HCT116 (cell line): ENCODE results near the gene MSRB3. TPM values are rescaled to one million over a fixed set of nuclear protein-coding genes. Genes with fewer than 3 reads are reported as not detected.

Experiments used
- ATAC-seq: fragments of 200-7000 bp; cut with Tn5 transposase; 2 replicates; pipeline ENCODE4 v1.9.1; 2020; ENCODE audit warnings: mild to moderate bottlenecking, moderate library complexity
- BruUV-seq: library from RNA; stranded (reverse); fragments of 400-500 nt; replicated peaks from 2 replicates; lab custom pipeline; 2021; lab: Mats Ljungman, UMichigan
- CTCF ChIA-PET: fragments of 300-600 bp; sonication (Branson Sonifier 250); formaldehyde crosslinking; loops from one replicate; lab custom pipeline; 2021; ENCODE audit warnings: antibody characterized with exemption; lab: Charles Lee
- POLR2A ChIA-PET: fragments of 300-600, 350-600 bp; sonication (Branson Sonifier 250); formaldehyde crosslinking; loops from one replicate; lab custom pipeline; 2021; ENCODE audit warnings: antibody characterized with exemption; lab: Charles Lee
- RAD21 ChIA-PET, 2 experiments: fragments of 300-600 bp; sonication (Branson Sonifier 250); formaldehyde crosslinking; loops; one replicate each; lab custom pipeline; 2023; ENCODE audit warnings: low total read pairs in 2 of 2; ENCODE audit not compliant: uncharacterized antibody in 2 of 2, unreplicated experiment in 2 of 2, low non-redundant PET in 1 of 2; lab: Charles Lee
- DNase-seq: peaks from one replicate; pipeline ENCODE4 v3.0.0-alpha.2; 2010; ENCODE audit warnings: low read depth, low spot score
- H2AFZ ChIP-seq: fragments of 200-600 bp; shearing (Covaris generic), sonication (generic); 2 replicates; pipeline ENCODE4 v1.6.1; 2017; ENCODE audit warnings: low read depth, mixed run types, mixed read lengths, antibody characterized with exemption, low read length; ENCODE audit not compliant: poor library complexity, severe bottlenecking
- H3K27ac ChIP-seq: 2 replicates; pipeline ENCODE4 v1.5.1; 2012; ENCODE audit warnings: low read depth, low read length
- H3K27me3 ChIP-seq: fragments of 200-600 bp; sonication (generic); 2 replicates; pipeline ENCODE4 v1.6.1; 2016; ENCODE audit warnings: mixed run types, low read length, mixed read lengths; ENCODE audit not compliant: insufficient read depth
- H3K36me3 ChIP-seq, 2 experiments: fragments of 200-500 bp in 1 of 2; fragments of 200-600 bp in 1 of 2; sonication (Bioruptor generic) in 1 of 2; sonication (generic) in 1 of 2; 2 replicates each; pipeline versions ENCODE4 v1.5.1 to v1.6.1; 2014 to 2016; ENCODE audit warnings: low read length in 2 of 2, inconsistent platforms in 1 of 2, mixed read lengths in 1 of 2, mixed run types in 1 of 2; ENCODE audit not compliant: insufficient read depth in 2 of 2, control insufficient read depth in 1 of 2
- H3K4me1 ChIP-seq, 2 experiments: fragments of 200-600 bp in 1 of 2; sonication (generic) in 1 of 2; 2 replicates each; pipeline versions ENCODE4 v1.5.1 to v1.6.1; 2012 to 2017; ENCODE audit warnings: low read length in 2 of 2, inconsistent platforms in 1 of 2, mild to moderate bottlenecking in 1 of 2, mixed read lengths in 1 of 2, mixed run types in 1 of 2, moderate library complexity in 1 of 2; ENCODE audit not compliant: insufficient read depth in 2 of 2, control insufficient read depth in 1 of 2
- H3K4me2 ChIP-seq: fragments of 200-600 bp; sonication (generic); 2 replicates; pipeline ENCODE4 v1.6.1; 2017; ENCODE audit warnings: mixed run types, low read length, mixed read lengths
- H3K4me3 ChIP-seq, 2 experiments: fragments of 200-600 bp in 1 of 2; sonication (generic) in 1 of 2; replicated peaks in 1 of 2; 2 replicates each; pipeline ENCODE4 v1.5.1; 2011 to 2016; ENCODE audit warnings: low read length in 2 of 2, control low read depth in 1 of 2, low read depth in 1 of 2, mild to moderate bottlenecking in 1 of 2, mixed read lengths in 1 of 2, mixed run types in 1 of 2
- H3K79me2 ChIP-seq: fragments of 200-600 bp; sonication (generic); 2 replicates; pipeline ENCODE4 v1.6.1; 2017; ENCODE audit warnings: mild to moderate bottlenecking, mixed run types, low read length, moderate library complexity, mixed read lengths; ENCODE audit not compliant: insufficient read depth
- H3K9ac ChIP-seq: fragments of 200-600 bp; sonication (generic); 2 replicates; pipeline ENCODE4 v1.6.1; 2016; ENCODE audit warnings: low read length, mixed read lengths
- H3K9me2 ChIP-seq: fragments of 200-600 bp; sonication (generic), shearing (Covaris generic); 2 replicates; pipeline ENCODE4 v1.6.1; 2017; ENCODE audit warnings: mixed run types, mild to moderate bottlenecking, moderate library complexity; ENCODE audit not compliant: insufficient read depth
- H3K9me3 ChIP-seq, 2 experiments: fragments of 200-500 bp in 1 of 2; fragments of 200-600 bp in 1 of 2; sonication (Bioruptor generic) in 1 of 2; sonication (generic) in 1 of 2; 2 replicates each; pipeline ENCODE4 v1.6.1; 2014 to 2017; ENCODE audit warnings: low read length in 2 of 2, mixed read lengths in 2 of 2, inconsistent platforms in 1 of 2, low read depth in 1 of 2, mild to moderate bottlenecking in 1 of 2, mixed run types in 1 of 2, moderate library complexity in 1 of 2; ENCODE audit not compliant: control insufficient read depth in 1 of 2, insufficient read depth in 1 of 2
- H4K20me1 ChIP-seq: fragments of 200-600 bp; sonication (generic), shearing (Covaris generic); 2 replicates; pipeline ENCODE4 v1.6.1; 2017; ENCODE audit warnings: mixed run types, mild to moderate bottlenecking, moderate library complexity; ENCODE audit not compliant: insufficient read depth
- CBX3 ChIP-seq: IDR thresholded peaks from 2 replicates; pipeline ENCODE4 v1.6.1; 2012; ENCODE audit warnings: low read depth
- EGR1 ChIP-seq: IDR thresholded peaks from 2 replicates; pipeline ENCODE4 v1.6.1; 2012; ENCODE audit warnings: low read depth
- ELF1 ChIP-seq: IDR thresholded peaks from 2 replicates; pipeline ENCODE4 v1.6.1; 2012; ENCODE audit warnings: low read depth, borderline replicate concordance
- EZH2 ChIP-seq: fragments of 200-600 bp; sonication (generic); IDR thresholded peaks from 2 replicates; pipeline ENCODE4 v1.6.1; 2017; ENCODE audit warnings: antibody characterized with exemption, mixed run types
- EZH2phosphoT487 ChIP-seq: fragments of 200-600 bp; IDR thresholded peaks from 2 replicates; pipeline ENCODE4 v1.6.1; 2018; ENCODE audit warnings: antibody characterized with exemption, borderline replicate concordance
- FOSL1 ChIP-seq: IDR thresholded peaks from 2 replicates; pipeline ENCODE4 v1.6.1; 2012; ENCODE audit warnings: low read depth
- JUND ChIP-seq: IDR thresholded peaks from 2 replicates; pipeline ENCODE4 v1.6.1; 2012
- POLR2A ChIP-seq: IDR thresholded peaks from 2 replicates; pipeline ENCODE4 v1.7.0; 2011; ENCODE audit warnings: borderline replicate concordance; ENCODE audit not compliant: insufficient read depth, insufficient read length; ENCODE audit errors: extremely low read depth
- POLR2AphosphoS5 ChIP-seq: IDR thresholded peaks from 2 replicates; pipeline ENCODE4 v1.6.1; 2011; ENCODE audit warnings: mild to moderate bottlenecking, low read depth, low read length, moderate library complexity
- RAD21 ChIP-seq: IDR thresholded peaks from 2 replicates; pipeline ENCODE4 v1.6.1; 2012; ENCODE audit warnings: low read depth, mild to moderate bottlenecking
- SP1 ChIP-seq: IDR thresholded peaks from 2 replicates; pipeline ENCODE4 v1.6.1; 2012; ENCODE audit warnings: low read depth
- TCF7L2 ChIP-seq: IDR thresholded peaks from 2 replicates; pipeline ENCODE4 v1.7.0; 2011; ENCODE audit warnings: borderline replicate concordance, inconsistent platforms; ENCODE audit not compliant: insufficient read depth, insufficient read length; ENCODE audit errors: extremely low read depth
- ZFX ChIP-seq: fragments of 450-650 bp; IDR thresholded peaks from 2 replicates; pipeline ENCODE4 v1.6.1; 2017
- ZNF274 ChIP-seq: fragments of 200-500 bp; sonication (Bioruptor generic); IDR thresholded peaks from 2 replicates; pipeline ENCODE4 v1.6.1; 2014; ENCODE audit warnings: mild to moderate bottlenecking, low read depth, low read length, inconsistent platforms
- intact Hi-C: fragments of 100-400 bp; cut with micrococcal nuclease; formaldehyde crosslinking; loops from 2 replicates; pipeline ENCODE4 v1.10.0; 2022
- total RNA-seq: library from RNA; stranded (reverse); gene quantifications from one replicate; pipeline ENCODE4 v1.2.1, GENCODE V29; 2021; ENCODE audit not compliant: unreplicated experiment
- TF ChIP-seq, protein P1 (sequence below): IDR thresholded peaks from 2 replicates; pipeline ENCODE4 v1.6.1; 2012; ENCODE audit warnings: low read depth
- TF ChIP-seq, protein P2 (sequence below): IDR thresholded peaks from 2 replicates; pipeline ENCODE4 v1.6.1; 2011; ENCODE audit warnings: mild to moderate bottlenecking, low read length, moderate library complexity; ENCODE audit not compliant: insufficient replicate concordance; ENCODE audit errors: extremely low read depth
- TF ChIP-seq, protein P3 (sequence below): IDR thresholded peaks from 2 replicates; pipeline ENCODE4 v1.6.1; 2012
- TF ChIP-seq, protein P4 (sequence below): IDR thresholded peaks from 2 replicates; pipeline ENCODE4 v1.6.1; 2012

The MSRB3 gene
- total RNA-seq, 1 experiment from 2014 or later = 8.2 TPM

DNA sequence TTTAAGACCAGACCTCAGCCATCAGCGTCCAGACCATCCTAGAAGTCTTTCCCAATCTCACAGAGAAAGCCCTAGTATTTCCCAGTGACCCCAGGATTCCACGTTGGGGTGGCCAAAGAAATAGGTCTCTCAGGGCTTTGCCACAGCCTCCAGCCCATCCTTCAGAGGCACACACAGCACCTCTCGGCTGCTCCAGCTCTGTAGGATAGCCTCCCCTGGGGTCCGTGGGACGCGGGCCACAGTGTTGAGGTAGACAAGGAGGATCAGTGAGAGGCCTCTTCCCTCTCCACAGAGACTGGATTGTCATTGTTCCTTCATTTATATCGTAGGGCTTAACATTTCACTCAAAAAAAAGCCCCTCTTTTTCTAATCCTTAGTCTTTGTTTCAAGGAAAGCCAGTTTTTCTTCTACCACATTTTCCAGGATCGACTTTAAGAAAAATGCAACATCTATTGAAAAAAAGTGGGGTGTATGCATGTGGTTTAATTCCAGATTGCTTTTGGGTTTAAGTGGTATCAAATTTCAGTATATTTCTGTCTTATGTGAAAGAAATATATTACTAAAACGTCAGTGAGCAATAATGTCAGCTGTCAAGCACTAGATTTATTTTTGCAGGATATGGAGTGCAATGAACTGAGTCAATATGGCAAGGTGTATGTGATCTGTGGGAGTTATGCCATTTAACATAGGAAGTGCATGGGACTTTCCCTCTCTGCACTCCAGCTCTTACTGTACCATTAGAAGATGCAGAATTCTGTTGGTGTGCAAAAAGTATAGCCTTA, 187.5 kb downstream of the MSRB3 start:
- POLR2A ChIA-PET = no interaction called here
- no peaks in the 10 kb centered on the region for H3K9me2 ChIP-seq
- H3K36me3 ChIP-seq = no peaks in the 10 kb centered on the region
- H3K9ac ChIP-seq = no peak overlapping the region
- H3K27ac ChIP-seq = peak overlapping the region; percentile 73; the same call in 1 of the 2 replicates
- no peaks in the 10 kb centered on the region for H4K20me1 ChIP-seq
- H3K4me1 ChIP-seq = peaks cover 49 to 51% of the 10 kb centered on the region in 2 experiments
- no peaks in the 10 kb centered on the region for H3K27me3 ChIP-seq
- no peak for DNase-seq
- BruUV-seq = no TSS peak
- ATAC-seq = 0 out of 2 replicates have a peak, but pooled peaks have one; percentile 25
- H2AFZ ChIP-seq = no peak overlapping the region
- RAD21 ChIA-PET = no interaction called here
- intact Hi-C loops = no loop called here
- CTCF ChIA-PET = interaction anchor here (1.3 kb wide), 1 partner anchor 27 kb away, joined by 3 read pairs; no protein-coding TSS in a partner anchor
- TF ChIP-seq EZH2 (no peak), CBX3 (no peak), ELF1 (no peak), FOSL1 (no peak), JUND (no peak), POLR2A (no peak), ZFX (no peak), EGR1 (no peak), SP1 (no peak), EZH2phosphoT487 (no peak), POLR2AphosphoS5 (no peak), TCF7L2 (no peak), ZNF274 (no peak), RAD21 (no peak)
- TF ChIP-seq, protein P1, sequence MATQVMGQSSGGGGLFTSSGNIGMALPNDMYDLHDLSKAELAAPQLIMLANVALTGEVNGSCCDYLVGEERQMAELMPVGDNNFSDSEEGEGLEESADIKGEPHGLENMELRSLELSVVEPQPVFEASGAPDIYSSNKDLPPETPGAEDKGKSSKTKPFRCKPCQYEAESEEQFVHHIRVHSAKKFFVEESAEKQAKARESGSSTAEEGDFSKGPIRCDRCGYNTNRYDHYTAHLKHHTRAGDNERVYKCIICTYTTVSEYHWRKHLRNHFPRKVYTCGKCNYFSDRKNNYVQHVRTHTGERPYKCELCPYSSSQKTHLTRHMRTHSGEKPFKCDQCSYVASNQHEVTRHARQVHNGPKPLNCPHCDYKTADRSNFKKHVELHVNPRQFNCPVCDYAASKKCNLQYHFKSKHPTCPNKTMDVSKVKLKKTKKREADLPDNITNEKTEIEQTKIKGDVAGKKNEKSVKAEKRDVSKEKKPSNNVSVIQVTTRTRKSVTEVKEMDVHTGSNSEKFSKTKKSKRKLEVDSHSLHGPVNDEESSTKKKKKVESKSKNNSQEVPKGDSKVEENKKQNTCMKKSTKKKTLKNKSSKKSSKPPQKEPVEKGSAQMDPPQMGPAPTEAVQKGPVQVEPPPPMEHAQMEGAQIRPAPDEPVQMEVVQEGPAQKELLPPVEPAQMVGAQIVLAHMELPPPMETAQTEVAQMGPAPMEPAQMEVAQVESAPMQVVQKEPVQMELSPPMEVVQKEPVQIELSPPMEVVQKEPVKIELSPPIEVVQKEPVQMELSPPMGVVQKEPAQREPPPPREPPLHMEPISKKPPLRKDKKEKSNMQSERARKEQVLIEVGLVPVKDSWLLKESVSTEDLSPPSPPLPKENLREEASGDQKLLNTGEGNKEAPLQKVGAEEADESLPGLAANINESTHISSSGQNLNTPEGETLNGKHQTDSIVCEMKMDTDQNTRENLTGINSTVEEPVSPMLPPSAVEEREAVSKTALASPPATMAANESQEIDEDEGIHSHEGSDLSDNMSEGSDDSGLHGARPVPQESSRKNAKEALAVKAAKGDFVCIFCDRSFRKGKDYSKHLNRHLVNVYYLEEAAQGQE = no peak
- TF ChIP-seq, protein P2, sequence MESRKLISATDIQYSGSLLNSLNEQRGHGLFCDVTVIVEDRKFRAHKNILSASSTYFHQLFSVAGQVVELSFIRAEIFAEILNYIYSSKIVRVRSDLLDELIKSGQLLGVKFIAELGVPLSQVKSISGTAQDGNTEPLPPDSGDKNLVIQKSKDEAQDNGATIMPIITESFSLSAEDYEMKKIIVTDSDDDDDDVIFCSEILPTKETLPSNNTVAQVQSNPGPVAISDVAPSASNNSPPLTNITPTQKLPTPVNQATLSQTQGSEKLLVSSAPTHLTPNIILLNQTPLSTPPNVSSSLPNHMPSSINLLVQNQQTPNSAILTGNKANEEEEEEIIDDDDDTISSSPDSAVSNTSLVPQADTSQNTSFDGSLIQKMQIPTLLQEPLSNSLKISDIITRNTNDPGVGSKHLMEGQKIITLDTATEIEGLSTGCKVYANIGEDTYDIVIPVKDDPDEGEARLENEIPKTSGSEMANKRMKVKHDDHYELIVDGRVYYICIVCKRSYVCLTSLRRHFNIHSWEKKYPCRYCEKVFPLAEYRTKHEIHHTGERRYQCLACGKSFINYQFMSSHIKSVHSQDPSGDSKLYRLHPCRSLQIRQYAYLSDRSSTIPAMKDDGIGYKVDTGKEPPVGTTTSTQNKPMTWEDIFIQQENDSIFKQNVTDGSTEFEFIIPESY = no peak
- TF ChIP-seq, protein P3, sequence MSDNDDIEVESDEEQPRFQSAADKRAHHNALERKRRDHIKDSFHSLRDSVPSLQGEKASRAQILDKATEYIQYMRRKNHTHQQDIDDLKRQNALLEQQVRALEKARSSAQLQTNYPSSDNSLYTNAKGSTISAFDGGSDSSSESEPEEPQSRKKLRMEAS = no peak
- TF ChIP-seq, protein P4, sequence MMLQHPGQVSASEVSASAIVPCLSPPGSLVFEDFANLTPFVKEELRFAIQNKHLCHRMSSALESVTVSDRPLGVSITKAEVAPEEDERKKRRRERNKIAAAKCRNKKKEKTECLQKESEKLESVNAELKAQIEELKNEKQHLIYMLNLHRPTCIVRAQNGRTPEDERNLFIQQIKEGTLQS = no peak
- TF ChIP-seq, all 23 proteins: peak for 0
- no peak overlapping the region for H3K4me3 ChIP-seq
- no peaks in the 10 kb centered on the region for H3K9me3 ChIP-seq
- H3K79me2 ChIP-seq = no peaks in the 10 kb centered on the region
- H3K4me2 ChIP-seq = peak overlapping the region; percentile 41; the same call in 1 of the 2 replicates
